Measurements from ENCODE around the gene ZG16. TPM values are rescaled to one million over a fixed set of nuclear protein-coding genes. Genes with fewer than 3 reads are reported as not detected.

ZG16 gene
- total and polyA plus RNA-seq, 9 of the 15 experiments (the other 6 are each of a cell fraction or from before 2014, with no cell fraction given): 0.04 TPM; not detected in 8

- TF ChIP-seq ZBTB40 (IDR thresholded peaks at IDR 0.05) (0 out of 2 replicates have a peak, but pooled peaks have one; percentile 2), ZBTB40 (CRISPR knock-in tag; IDR thresholded peaks at IDR 0.05) (no peak), PREB (CRISPR knock-in tag; IDR thresholded peaks at IDR 0.05) (no peak), KDM2B (CRISPR knock-in tag; IDR thresholded peaks at IDR 0.05) (no peak), ASH1L (IDR thresholded peaks at IDR 0.05; ENCODE audit: borderline replicate concordance, low read depth, partially characterized antibody) (no peak), ZNF124 (CRISPR knock-in tag; IDR thresholded peaks at IDR 0.05) (no peak), THRAP3 (IDR thresholded peaks at IDR 0.05; ENCODE audit: borderline replicate concordance) (no peak), GABPB1 (CRISPR knock-in tag; IDR thresholded peaks at IDR 0.05) (0 out of 2 replicates have a peak, but pooled peaks have one; percentile 33), NR2C2 (CRISPR knock-in tag; IDR thresholded peaks at IDR 0.05) (no peak), NR2C2 (tag; IDR thresholded peaks at IDR 0.05) (no peak), POLR2G (IDR thresholded peaks at IDR 0.05; ENCODE audit: low read depth, low read length) (peak; percentile 72), CBFA2T3 (IDR thresholded peaks at IDR 0.05) (no peak), STAT6 (CRISPR knock-in tag; IDR thresholded peaks at IDR 0.05) (no peak), ZBTB7A (IDR thresholded peaks at IDR 0.05; ENCODE audit: borderline replicate concordance, control insufficient read depth, low read depth, low read length) (peak; percentile 59; the same call in 1 of the 2 replicates), FOXA3 (CRISPR knock-in tag; conservative IDR thresholded peaks at IDR 0.05 in 1 of 2, IDR thresholded peaks at IDR 0.05 in 1 of 2) (no peak)
Measured at GRCh38 chr16:29809031-29809747, 31.1 kb downstream of the ZG16 start (continued).
